ENCODE results near the gene PCNX2. TPM values are rescaled to one million over a fixed set of nuclear protein-coding genes. Genes with fewer than 3 reads are reported as not detected.

Gene PCNX2
- total RNA-seq, 1 experiment from 2014 or later, result 9.1 TPM

GRCh38 chr1:232956081-232956480 is 339.4 kb downstream of the PCNX2 start:
- Histone ChIP-seq H3K27me3 (replicated peaks; ENCODE audit: insufficient read depth, low read depth, low read length, poor library complexity) (no peaks in the 10 kb centered on the region), H3K4me3 (ENCODE audit: low read depth, low read length, poor library complexity, severe bottlenecking) (no peak overlapping the region), H3K27ac (ENCODE audit: low read depth, low read length, poor library complexity, severe bottlenecking) (no peak overlapping the region), H3K9me3 (ENCODE audit: low read depth, low read length, poor library complexity, severe bottlenecking) (peaks cover 3% of the 10 kb centered on the region), H3K4me1 (ENCODE audit: insufficient read depth, low read length, poor library complexity, severe bottlenecking) (peaks cover 20% of the 10 kb centered on the region), H3K36me3 (ENCODE audit: insufficient read depth, low read length, poor library complexity, severe bottlenecking) (peaks cover 26% of the 10 kb centered on the region)
- ChIA-PET CTCF (no interaction called here), POLR2A (ENCODE audit: low non-redundant PET) (no interaction called here)
- TF ChIP-seq EZH2 (IDR thresholded peaks at IDR 0.05; ENCODE audit: borderline replicate concordance, low read depth, low read length, poor library complexity, severe bottlenecking) (no peak), CTCF (conservative IDR thresholded peaks at IDR 0.05; ENCODE audit: low read depth, low read length) (no peak)
- intact Hi-C loops (cut with micrococcal nuclease; ENCODE audit: unreplicated experiment), result no loop called here
- DNase-seq (ENCODE audit: low spot score), result no peak
- BruUV-seq (replicated peaks), result no TSS peak

- Histone ChIP-seq H3K4me1 (ENCODE audit: insufficient read depth, low read length, poor library complexity, severe bottlenecking) (peaks cover 20% of the 10 kb centered on the region), H3K9me3 (ENCODE audit: low read depth, low read length, poor library complexity, severe bottlenecking) (peaks cover 3% of the 10 kb centered on the region), H3K36me3 (ENCODE audit: insufficient read depth, low read length, poor library complexity, severe bottlenecking) (peaks cover 26% of the 10 kb centered on the region), H3K27ac (ENCODE audit: low read depth, low read length, poor library complexity, severe bottlenecking) (no peak overlapping the region), H3K4me3 (ENCODE audit: low read depth, low read length, poor library complexity, severe bottlenecking) (no peak overlapping the region), H3K27me3 (replicated peaks; ENCODE audit: insufficient read depth, low read depth, low read length, poor library complexity) (no peaks in the 10 kb centered on the region)
- BruUV-seq (replicated peaks), result no TSS peak
- ChIA-PET CTCF (no interaction called here), POLR2A (ENCODE audit: low non-redundant PET) (no interaction called here)
- DNase-seq (ENCODE audit: low spot score), result no peak
- no peak for TF ChIP-seq CTCF (conservative IDR thresholded peaks at IDR 0.05; ENCODE audit: low read depth, low read length)
- TF ChIP-seq EZH2 (IDR thresholded peaks at IDR 0.05; ENCODE audit: borderline replicate concordance, low read depth, low read length, poor library complexity, severe bottlenecking), result no peak
- intact Hi-C loops (cut with micrococcal nuclease; ENCODE audit: unreplicated experiment), result loop anchor here (5.0 kb wide), 1 partner anchor 322 kb away; the partner anchor contains the start of gene SIPA1L2
Measured at GRCh38 chr1:232954594-232955365, 340.7 kb downstream of the PCNX2 start.

GRCh38 chr1:232952514-232953499 is 342.7 kb downstream of the PCNX2 start:
- Histone ChIP-seq H3K4me1 (ENCODE audit: insufficient read depth, low read length, poor library complexity, severe bottlenecking) (peaks cover 20% of the 10 kb centered on the region), H3K27me3 (replicated peaks; ENCODE audit: insufficient read depth, low read depth, low read length, poor library complexity) (no peaks in the 10 kb centered on the region), H3K4me3 (ENCODE audit: low read depth, low read length, poor library complexity, severe bottlenecking) (no peak overlapping the region), H3K27ac (ENCODE audit: low read depth, low read length, poor library complexity, severe bottlenecking) (no peak overlapping the region), H3K36me3 (ENCODE audit: insufficient read depth, low read length, poor library complexity, severe bottlenecking) (peaks cover 11% of the 10 kb centered on the region), H3K9me3 (ENCODE audit: low read depth, low read length, poor library complexity, severe bottlenecking) (no peaks in the 10 kb centered on the region)
- TF ChIP-seq EZH2 (IDR thresholded peaks at IDR 0.05; ENCODE audit: borderline replicate concordance, low read depth, low read length, poor library complexity, severe bottlenecking) (no peak), CTCF (conservative IDR thresholded peaks at IDR 0.05; ENCODE audit: low read depth, low read length) (peak; percentile 67)
- peak; percentile 82 for DNase-seq (ENCODE audit: low spot score)
- no TSS peak for BruUV-seq (replicated peaks)
- ChIA-PET CTCF (no interaction called here), POLR2A (ENCODE audit: low non-redundant PET) (no interaction called here)
- intact Hi-C loops (cut with micrococcal nuclease; ENCODE audit: unreplicated experiment), result loop anchor here (5.0 kb wide), 1 partner anchor 321 kb away; the partner anchor contains the start of gene SIPA1L2
